HG03108 (cell line): ENCODE data around the gene NUDT22.
A peak's percentile ranks its signal among the peaks of the same experiment; 100 is the strongest.

Experiments used
- ATAC-seq: cut with Tn5 transposase; IDR thresholded peaks from one replicate; pipeline ENCODE4 v1.9.1; 2021; ENCODE audit warnings: moderate library complexity; ENCODE audit not compliant: unreplicated experiment

NUDT22 gene

DNA sequence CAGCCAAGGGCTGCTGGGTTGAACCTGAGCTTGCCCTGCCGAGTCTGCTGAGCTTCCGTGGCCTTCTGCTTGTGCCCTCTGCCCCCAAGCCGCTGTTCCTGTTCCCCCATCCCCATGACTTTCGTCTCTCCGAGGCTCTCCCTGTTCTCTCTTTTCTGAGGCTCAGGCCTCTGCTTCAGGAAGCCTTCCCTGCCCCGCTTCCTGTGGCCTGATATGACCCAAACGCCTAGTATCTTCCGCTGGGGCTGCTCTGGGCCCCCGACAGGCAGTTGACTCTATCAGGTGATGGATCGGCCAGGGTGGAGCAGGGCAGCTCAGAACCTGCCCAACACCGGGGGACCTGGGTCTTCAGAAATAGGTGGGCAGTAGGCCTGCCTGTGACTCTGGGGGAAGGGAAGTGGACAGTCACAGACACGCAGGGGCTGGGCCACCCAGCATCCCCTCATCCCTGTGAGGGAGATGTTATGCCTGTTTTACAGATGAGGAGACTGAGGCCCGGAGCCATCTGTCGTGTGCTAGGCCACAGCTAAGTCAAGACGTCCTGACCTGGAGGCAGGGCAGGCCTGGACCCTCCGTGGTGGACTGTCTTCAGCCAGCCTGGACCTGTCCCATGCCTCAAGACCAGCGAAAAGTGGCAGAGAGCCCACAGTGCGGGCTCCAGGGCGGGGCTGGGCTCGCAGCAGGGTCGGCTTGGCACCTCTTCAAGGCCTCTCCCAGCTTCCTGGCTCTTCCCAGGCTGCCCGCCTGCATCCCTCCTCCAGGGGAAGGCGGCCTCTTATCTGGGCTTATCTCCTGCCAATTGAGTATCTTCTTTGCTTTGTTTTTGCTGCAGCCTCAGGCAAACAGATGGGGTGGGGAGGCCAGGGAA is 42.2 kb downstream of the NUDT22 start:
- ATAC-seq: no peak

- peak; percentile 10 for ATAC-seq
Measured at GRCh38 chr11:64268893-64269539, 42.9 kb downstream of the NUDT22 start.

DNA sequence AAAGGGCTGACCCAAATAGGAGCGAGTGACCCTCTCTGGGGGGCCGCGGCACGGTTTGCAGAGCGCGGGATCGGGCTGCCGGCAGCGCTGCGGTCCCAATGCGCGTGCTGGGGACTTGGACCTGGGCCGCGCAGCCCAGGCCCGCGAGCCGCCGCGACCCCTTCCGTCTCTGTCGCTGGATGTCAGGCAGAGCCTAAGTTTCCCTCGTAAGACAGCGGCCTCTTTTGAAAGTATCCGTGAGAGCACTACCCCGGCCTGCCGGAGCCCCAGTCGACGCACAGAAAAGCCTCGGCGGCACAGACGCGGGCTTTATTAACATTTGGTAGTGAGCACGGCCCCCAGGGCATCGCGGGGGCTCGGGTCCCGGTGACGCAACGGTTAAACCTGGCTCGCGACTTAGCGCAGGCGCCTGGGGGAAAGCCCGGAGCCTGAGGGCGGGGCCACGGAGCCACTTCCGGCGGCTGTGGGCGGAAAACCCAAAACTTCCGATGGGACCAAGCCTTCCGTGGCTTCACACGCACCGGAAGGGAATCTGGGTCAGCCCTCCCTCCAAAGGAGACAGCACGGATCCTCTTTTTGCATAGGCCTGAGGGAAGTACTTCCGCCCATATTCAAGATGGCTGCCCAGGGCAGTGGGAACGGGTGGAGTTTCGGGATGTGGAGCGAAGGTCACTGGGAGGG is 43.6 kb downstream of the NUDT22 start:
- peak; percentile 61 for ATAC-seq

DNA sequence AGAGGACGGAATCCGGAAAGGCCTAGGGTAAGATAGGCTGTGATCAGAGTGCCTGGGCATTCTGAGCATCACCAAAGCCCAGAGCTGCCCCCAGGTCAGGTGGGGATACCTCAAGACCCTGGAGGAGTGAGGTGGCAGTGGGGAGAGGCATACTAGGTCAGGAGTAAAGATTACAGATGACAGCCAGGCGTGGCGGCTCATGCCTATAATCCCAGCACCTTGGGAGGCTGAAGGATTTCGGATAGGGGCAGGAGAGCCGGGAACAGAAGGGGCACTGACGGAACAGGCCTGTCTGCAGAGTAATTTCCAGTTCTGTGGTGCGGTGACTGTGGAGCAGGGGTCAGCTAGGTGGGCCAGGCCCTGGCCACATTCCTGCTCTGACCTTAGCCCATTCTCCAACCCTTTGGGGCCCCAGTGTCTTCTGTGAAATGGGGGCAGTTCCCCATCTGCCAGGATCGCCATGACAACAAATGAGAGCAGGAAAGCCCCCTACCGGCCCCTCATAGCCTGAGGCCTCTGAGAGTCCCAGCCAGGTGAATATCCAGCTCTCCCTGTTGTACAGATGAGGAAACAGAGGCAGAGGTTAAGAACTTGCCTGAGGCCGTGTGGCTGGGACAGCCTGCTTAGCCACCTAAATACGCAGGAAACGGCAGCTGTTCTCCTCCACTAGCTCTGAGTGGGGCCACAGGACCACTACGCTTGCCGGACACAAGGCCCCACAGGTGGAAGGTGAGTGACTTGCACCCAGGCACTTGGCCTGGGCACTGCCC is 49.1 kb downstream of the NUDT22 start:
- ATAC-seq: no peak

DNA sequence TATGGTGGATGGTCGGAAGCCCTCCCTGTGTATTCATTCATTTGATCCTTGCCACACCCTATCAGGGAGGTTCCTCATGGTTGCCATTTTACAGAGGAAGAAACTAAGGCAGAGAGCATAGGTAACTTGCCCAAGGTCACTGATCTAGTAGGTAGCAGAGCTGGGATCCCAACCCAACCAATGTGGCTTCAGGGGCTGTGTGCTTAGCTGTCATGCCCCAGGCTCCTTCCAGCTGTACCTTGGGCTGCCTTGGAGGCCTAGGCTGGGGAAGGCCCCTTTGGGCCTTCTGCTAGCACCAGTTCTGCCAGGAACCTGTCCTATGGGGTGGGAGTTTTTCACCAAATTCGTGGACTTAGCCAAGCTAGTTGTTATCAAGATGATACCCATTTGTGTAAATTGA is 49.8 kb downstream of the NUDT22 start:
- no peak for ATAC-seq

- ATAC-seq: no peak
Measured at GRCh38 chr11:64276653-64277431, 50.8 kb downstream of the NUDT22 start.

- ATAC-seq: no peak
Measured at GRCh38 chr11:64278576-64279190, 52.6 kb downstream of the NUDT22 start.
